HEK293 (cell line): ENCODE data around the gene WTAP.

Experiments
- FEZF1 ChIP-seq: fragments of 450-650 bp; formaldehyde crosslinking; IDR thresholded peaks from 2 replicates; pipeline ENCODE4 v1.5.1; 2016; ENCODE audit warnings: missing biosample characterization, missing genetic modification characterization
- GLI4 ChIP-seq: fragments of 450-650 bp; formaldehyde crosslinking; IDR thresholded peaks from 2 replicates; pipeline ENCODE4 v1.5.1; 2016; ENCODE audit warnings: missing biosample characterization, missing genetic modification characterization
- HOXD13 ChIP-seq: sonication (generic); formaldehyde crosslinking; IDR thresholded peaks from 2 replicates; pipeline ENCODE4 v1.8.0; 2022; ENCODE audit warnings: missing genetic modification reagents, borderline replicate concordance
- KLF10 ChIP-seq: fragments of 450-650 bp; IDR thresholded peaks from 2 replicates; pipeline ENCODE4 v1.5.1; 2018; ENCODE audit warnings: missing biosample characterization, mild to moderate bottlenecking, missing genetic modification characterization
- OVOL3 ChIP-seq: fragments of 450-650 bp; formaldehyde crosslinking; IDR thresholded peaks from 2 replicates; pipeline ENCODE4 v1.5.1; 2016; ENCODE audit warnings: missing biosample characterization, missing genetic modification characterization
- PRDM1 ChIP-seq: fragments of 450-650 bp; formaldehyde crosslinking; IDR thresholded peaks from 2 replicates; pipeline ENCODE4; 2016; ENCODE audit warnings: missing biosample characterization, missing genetic modification characterization
- RBAK ChIP-seq: fragments of 450-650 bp; formaldehyde crosslinking; IDR thresholded peaks from 2 replicates; pipeline ENCODE4 v1.5.1; 2016; ENCODE audit warnings: missing biosample characterization, missing genetic modification characterization
- SALL2 ChIP-seq: fragments of 450-650 bp; formaldehyde crosslinking; IDR thresholded peaks from 2 replicates; pipeline ENCODE4 v1.5.0; 2017; ENCODE audit warnings: missing biosample characterization, mild to moderate bottlenecking, missing genetic modification characterization, borderline replicate concordance
- SETDB1 ChIP-seq: IDR thresholded peaks from one replicate; pipeline ENCODE4 v1.6.1; 2017; ENCODE audit warnings: mild to moderate bottlenecking, low read length, moderate library complexity, mixed read lengths; ENCODE audit not compliant: insufficient read length
- SP2 ChIP-seq: fragments of 450-650 bp; formaldehyde crosslinking; IDR thresholded peaks from 2 replicates; pipeline ENCODE4 v1.5.1; 2016; ENCODE audit warnings: missing biosample characterization, missing genetic modification characterization
- SP7 ChIP-seq: fragments of 450-650 bp; formaldehyde crosslinking; IDR thresholded peaks from 2 replicates; pipeline ENCODE4 v1.5.1; 2016; ENCODE audit warnings: missing biosample characterization, missing genetic modification characterization
- TCF7L2 ChIP-seq: IDR thresholded peaks from 2 replicates; pipeline ENCODE4 v1.6.1; 2011; ENCODE audit warnings: low read depth, mild to moderate bottlenecking, inconsistent platforms, low read length, moderate library complexity, borderline replicate concordance
- ZBTB21 ChIP-seq: fragments of 450-650 bp; formaldehyde crosslinking; IDR thresholded peaks from 2 replicates; pipeline ENCODE4 v1.5.1; 2017; ENCODE audit warnings: missing biosample characterization, missing genetic modification characterization
- ZFP69B ChIP-seq: fragments of 450-650 bp; formaldehyde crosslinking; IDR thresholded peaks from 2 replicates; pipeline ENCODE4 v1.5.1; 2016; ENCODE audit warnings: missing biosample characterization, missing genetic modification characterization
- ZNF169 ChIP-seq: fragments of 450-650 bp; formaldehyde crosslinking; IDR thresholded peaks from 2 replicates; pipeline ENCODE4 v1.5.1; 2016; ENCODE audit warnings: missing biosample characterization, missing genetic modification characterization
- ZNF175 ChIP-seq: fragments of 450-650 bp; formaldehyde crosslinking; IDR thresholded peaks from 2 replicates; pipeline ENCODE4 v1.5.1; 2016; ENCODE audit warnings: missing biosample characterization, missing genetic modification characterization
- ZNF350 ChIP-seq: fragments of 450-650 bp; formaldehyde crosslinking; IDR thresholded peaks from 2 replicates; pipeline ENCODE4 v1.5.0; 2017; ENCODE audit warnings: missing biosample characterization, mild to moderate bottlenecking, missing genetic modification characterization
- ZNF398 ChIP-seq: fragments of 450-650 bp; formaldehyde crosslinking; IDR thresholded peaks from 2 replicates; pipeline ENCODE4 v1.5.1; 2017; ENCODE audit warnings: missing biosample characterization, missing genetic modification characterization
- ZNF433 ChIP-seq: fragments of 450-650 bp; formaldehyde crosslinking; IDR thresholded peaks from 2 replicates; pipeline ENCODE4 v1.5.1; 2016; ENCODE audit warnings: missing biosample characterization, missing genetic modification characterization, low read depth
- ZNF473 ChIP-seq: fragments of 450-650 bp; formaldehyde crosslinking; IDR thresholded peaks from 2 replicates; pipeline ENCODE4 v1.5.1; 2017; ENCODE audit warnings: missing biosample characterization, missing genetic modification characterization
- ZNF513 ChIP-seq: fragments of 450-650 bp; IDR thresholded peaks from 2 replicates; pipeline ENCODE4 v1.5.1; 2018; ENCODE audit warnings: missing biosample characterization, missing genetic modification characterization
- ZNF548 ChIP-seq: fragments of 450-650 bp; formaldehyde crosslinking; IDR thresholded peaks from 2 replicates; pipeline ENCODE4 v1.5.1; 2016; ENCODE audit warnings: missing biosample characterization, missing genetic modification characterization
- ZNF558 ChIP-seq: fragments of 450-650 bp; formaldehyde crosslinking; IDR thresholded peaks from 2 replicates; pipeline ENCODE4 v1.5.1; 2016; ENCODE audit warnings: missing biosample characterization, missing genetic modification characterization
- ZNF571 ChIP-seq: fragments of 450-650 bp; formaldehyde crosslinking; IDR thresholded peaks from 2 replicates; pipeline ENCODE4 v1.5.0; 2017; ENCODE audit warnings: missing biosample characterization, missing genetic modification characterization
- ZNF585B ChIP-seq: fragments of 450-650 bp; formaldehyde crosslinking; IDR thresholded peaks from 2 replicates; pipeline ENCODE4 v1.5.1; 2016; ENCODE audit warnings: missing biosample characterization, missing genetic modification characterization
- ZNF623 ChIP-seq: fragments of 450-650 bp; formaldehyde crosslinking; IDR thresholded peaks from 2 replicates; pipeline ENCODE4 v1.5.1; 2016; ENCODE audit warnings: missing biosample characterization, missing genetic modification characterization
- ZNF624 ChIP-seq: fragments of 450-650 bp; formaldehyde crosslinking; IDR thresholded peaks from 2 replicates; pipeline ENCODE4 v1.5.1; 2017; ENCODE audit warnings: missing biosample characterization, missing genetic modification characterization
- ZNF629 ChIP-seq: fragments of 450-650 bp; formaldehyde crosslinking; IDR thresholded peaks from 2 replicates; pipeline ENCODE4 v1.5.1; 2017; ENCODE audit warnings: missing biosample characterization, missing genetic modification characterization
- ZNF660 ChIP-seq: fragments of 450-650 bp; IDR thresholded peaks from 2 replicates; pipeline ENCODE4 v1.5.1; 2018; ENCODE audit warnings: missing biosample characterization, mild to moderate bottlenecking, missing genetic modification characterization
- ZNF664 ChIP-seq: fragments of 450-650 bp; formaldehyde crosslinking; IDR thresholded peaks from 2 replicates; pipeline ENCODE4 v1.5.1; 2016; ENCODE audit warnings: missing biosample characterization, missing genetic modification characterization
- ZNF701 ChIP-seq: fragments of 450-650 bp; formaldehyde crosslinking; IDR thresholded peaks from 2 replicates; pipeline ENCODE4 v1.5.1; 2016; ENCODE audit warnings: missing biosample characterization, missing genetic modification characterization
- ZNF747 ChIP-seq: fragments of 450-650 bp; formaldehyde crosslinking; IDR thresholded peaks from 2 replicates; pipeline ENCODE4 v1.5.1; 2016; ENCODE audit warnings: missing biosample characterization, missing genetic modification characterization
- ZNF843 ChIP-seq: fragments of 450-650 bp; formaldehyde crosslinking; IDR thresholded peaks from 2 replicates; pipeline ENCODE4 v1.5.1; 2016; ENCODE audit warnings: missing biosample characterization, missing genetic modification characterization
- ZXDB ChIP-seq: fragments of 450-650 bp; formaldehyde crosslinking; IDR thresholded peaks from 2 replicates; pipeline ENCODE4 v1.5.1; 2016; ENCODE audit warnings: missing biosample characterization, missing genetic modification characterization
- TF ChIP-seq, protein P1 (sequence below): fragments of 450-650 bp; formaldehyde crosslinking; IDR thresholded peaks from 2 replicates; pipeline ENCODE4 v1.5.1; 2016; ENCODE audit warnings: missing biosample characterization, missing genetic modification characterization
- TF ChIP-seq, protein P2 (sequence below): fragments of 450-650 bp; formaldehyde crosslinking; IDR thresholded peaks from 2 replicates; pipeline ENCODE4 v1.5.1; 2016; ENCODE audit warnings: missing biosample characterization, missing genetic modification characterization, borderline replicate concordance

Gene WTAP

GRCh38 chr6:159761873-159762680, 34.8 kb downstream of the WTAP start, which contains the start of gene ACAT2 (continued):
- TF ChIP-seq ZNF398 (tag by site-specific recombination), result no peak
- TF ChIP-seq PRDM1, result no peak
- no peak for TF ChIP-seq ZNF571 (tag by site-specific recombination)
- no peak for TF ChIP-seq ZNF664 (tag by site-specific recombination)
- TF ChIP-seq KLF10 (tag by site-specific recombination), result peak; percentile 95
- no peak for TF ChIP-seq ZNF548 (tag by site-specific recombination)
- peak; percentile 97 for TF ChIP-seq SP2
- TF ChIP-seq SALL2 (tag by site-specific recombination), result no peak
- peak; percentile 68; the same call in 1 of the 2 replicates for TF ChIP-seq GLI4 (tag by site-specific recombination)
- no peak for TF ChIP-seq ZNF701
- TF ChIP-seq ZNF624, result no peak
- TF ChIP-seq TCF7L2, result no peak
- peak; percentile 44; the same call in 1 of the 2 replicates for TF ChIP-seq ZBTB21
- TF ChIP-seq HOXD13 (CRISPR knock-in tag), result no peak
- no peak for TF ChIP-seq RBAK (tag by site-specific recombination)
- TF ChIP-seq ZNF169 (tag by site-specific recombination), result no peak
- no peak for TF ChIP-seq ZNF433
- TF ChIP-seq ZNF660 (tag by site-specific recombination), result no peak
- no peak for TF ChIP-seq ZNF585B
- peak; percentile 92 for TF ChIP-seq ZXDB (tag by site-specific recombination)
- TF ChIP-seq OVOL3 (tag by site-specific recombination), result peak; percentile 77; the same call in 1 of the 2 replicates
- TF ChIP-seq ZNF350 (tag by site-specific recombination), result no peak
- TF ChIP-seq FEZF1 (tag by site-specific recombination), result no peak
- no peak for TF ChIP-seq ZNF175 (tag by site-specific recombination)
- TF ChIP-seq, protein P1, sequence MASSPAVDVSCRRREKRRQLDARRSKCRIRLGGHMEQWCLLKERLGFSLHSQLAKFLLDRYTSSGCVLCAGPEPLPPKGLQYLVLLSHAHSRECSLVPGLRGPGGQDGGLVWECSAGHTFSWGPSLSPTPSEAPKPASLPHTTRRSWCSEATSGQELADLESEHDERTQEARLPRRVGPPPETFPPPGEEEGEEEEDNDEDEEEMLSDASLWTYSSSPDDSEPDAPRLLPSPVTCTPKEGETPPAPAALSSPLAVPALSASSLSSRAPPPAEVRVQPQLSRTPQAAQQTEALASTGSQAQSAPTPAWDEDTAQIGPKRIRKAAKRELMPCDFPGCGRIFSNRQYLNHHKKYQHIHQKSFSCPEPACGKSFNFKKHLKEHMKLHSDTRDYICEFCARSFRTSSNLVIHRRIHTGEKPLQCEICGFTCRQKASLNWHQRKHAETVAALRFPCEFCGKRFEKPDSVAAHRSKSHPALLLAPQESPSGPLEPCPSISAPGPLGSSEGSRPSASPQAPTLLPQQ (tag by site-specific recombination), result peak; percentile 84
- peak; percentile 80; the same call in 1 of the 2 replicates for TF ChIP-seq ZFP69B
- no peak for TF ChIP-seq ZNF473 (tag by site-specific recombination)
- TF ChIP-seq ZNF513 (tag by site-specific recombination), result no peak
- TF ChIP-seq ZNF629 (tag by site-specific recombination), result peak; percentile 80
- TF ChIP-seq ZNF747 (tag by site-specific recombination), result no peak
- TF ChIP-seq SETDB1, result no peak
- no peak for TF ChIP-seq ZNF623 (tag by site-specific recombination)
- TF ChIP-seq, protein P2, sequence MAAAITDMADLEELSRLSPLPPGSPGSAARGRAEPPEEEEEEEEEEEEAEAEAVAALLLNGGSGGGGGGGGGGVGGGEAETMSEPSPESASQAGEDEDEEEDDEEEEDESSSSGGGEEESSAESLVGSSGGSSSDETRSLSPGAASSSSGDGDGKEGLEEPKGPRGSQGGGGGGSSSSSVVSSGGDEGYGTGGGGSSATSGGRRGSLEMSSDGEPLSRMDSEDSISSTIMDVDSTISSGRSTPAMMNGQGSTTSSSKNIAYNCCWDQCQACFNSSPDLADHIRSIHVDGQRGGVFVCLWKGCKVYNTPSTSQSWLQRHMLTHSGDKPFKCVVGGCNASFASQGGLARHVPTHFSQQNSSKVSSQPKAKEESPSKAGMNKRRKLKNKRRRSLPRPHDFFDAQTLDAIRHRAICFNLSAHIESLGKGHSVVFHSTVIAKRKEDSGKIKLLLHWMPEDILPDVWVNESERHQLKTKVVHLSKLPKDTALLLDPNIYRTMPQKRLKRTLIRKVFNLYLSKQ, result no peak
- peak; percentile 91 for TF ChIP-seq SP7
- peak; percentile 85 for TF ChIP-seq ZNF843 (tag by site-specific recombination)
- no peak for TF ChIP-seq ZNF558 (tag by site-specific recombination)
